DOHH2 (cell line): Measurements from ENCODE around the gene STX16.
"Not testable (repeated sequence)": the region's sequence is repeated elsewhere in the genome, so short reads cannot be mapped to it uniquely, and the experiment has no call there.

Experiments used
- H3F3A ChIP-seq: fragments of 200-600 bp; sonication (generic), shearing (Covaris generic); 2 replicates; pipeline ENCODE4 v1.6.0; 2016; ENCODE audit warnings: antibody characterized with exemption, mild to moderate bottlenecking; ENCODE audit not compliant: control insufficient read depth, insufficient read depth
- H3K27ac ChIP-seq: fragments of 200-600 bp; sonication (generic); 2 replicates; pipeline ENCODE4 v1.5.1; 2014; ENCODE audit warnings: low read depth, mild to moderate bottlenecking, low read length, moderate library complexity
- H3K27me3 ChIP-seq: fragments of 200-600 bp; sonication (generic); 2 replicates; pipeline ENCODE4 v1.6.1; 2014; ENCODE audit warnings: mild to moderate bottlenecking, low read length, mixed read lengths; ENCODE audit not compliant: control insufficient read depth
- H3K36me3 ChIP-seq: fragments of 200-600 bp; sonication (generic); 2 replicates; pipeline ENCODE4 v1.6.1; 2014; ENCODE audit warnings: mild to moderate bottlenecking, low read length, moderate library complexity, mixed read lengths; ENCODE audit not compliant: control insufficient read depth
- H3K4me1 ChIP-seq: fragments of 200-600 bp; sonication (generic); 2 replicates; pipeline ENCODE4 v1.6.1; 2014; ENCODE audit warnings: mild to moderate bottlenecking, low read length, mixed read lengths; ENCODE audit not compliant: control insufficient read depth
- H3K4me2 ChIP-seq: fragments of 200-600 bp; sonication (generic); 2 replicates; pipeline ENCODE4 v1.6.0; 2014; ENCODE audit warnings: mild to moderate bottlenecking, low read length, moderate library complexity
- H3K4me3 ChIP-seq: fragments of 200-600 bp; sonication (generic); 2 replicates; pipeline ENCODE4 v1.5.1; 2014; ENCODE audit warnings: mild to moderate bottlenecking, low read length, mixed read lengths
- H3K79me2 ChIP-seq: fragments of 200-600 bp; sonication (generic); 2 replicates; pipeline ENCODE4 v1.6.1; 2014; ENCODE audit warnings: mild to moderate bottlenecking, low read length, mixed read lengths; ENCODE audit not compliant: control insufficient read depth
- H3K9me2 ChIP-seq: fragments of 200-600 bp; sonication (generic); replicated peaks from 2 replicates; pipeline ENCODE4 v1.6.1; 2014; ENCODE audit warnings: mild to moderate bottlenecking, low read length, mixed read lengths; ENCODE audit not compliant: control insufficient read depth
- H3K9me3 ChIP-seq: fragments of 200-600 bp; sonication (generic); 2 replicates; pipeline ENCODE4 v1.6.1; 2014; ENCODE audit warnings: antibody characterized with exemption, low read length, mixed read lengths; ENCODE audit not compliant: control insufficient read depth, insufficient read depth
- H4K20me1 ChIP-seq: fragments of 200-600 bp; sonication (generic); 2 replicates; pipeline ENCODE4 v1.6.0; 2014; ENCODE audit warnings: low read depth, mild to moderate bottlenecking, antibody characterized with exemption, low read length, moderate library complexity; ENCODE audit not compliant: control insufficient read depth, insufficient read depth
- EZH2phosphoT487 ChIP-seq: fragments of 200-600 bp; sonication (generic); IDR thresholded peaks from 2 replicates; pipeline ENCODE4 v1.6.1; 2017; ENCODE audit warnings: borderline replicate concordance, mild to moderate bottlenecking, antibody characterized with exemption, low read length, moderate library complexity, mixed read lengths
- TF ChIP-seq, protein P1 (sequence below): fragments of 200-600 bp; sonication (generic); IDR thresholded peaks from one replicate; pipeline ENCODE4 v1.5.1; 2014; ENCODE audit warnings: antibody characterized with exemption, mild to moderate bottlenecking, low read depth, low read length; ENCODE audit not compliant: poor library complexity, severe bottlenecking

Gene STX16

DNA sequence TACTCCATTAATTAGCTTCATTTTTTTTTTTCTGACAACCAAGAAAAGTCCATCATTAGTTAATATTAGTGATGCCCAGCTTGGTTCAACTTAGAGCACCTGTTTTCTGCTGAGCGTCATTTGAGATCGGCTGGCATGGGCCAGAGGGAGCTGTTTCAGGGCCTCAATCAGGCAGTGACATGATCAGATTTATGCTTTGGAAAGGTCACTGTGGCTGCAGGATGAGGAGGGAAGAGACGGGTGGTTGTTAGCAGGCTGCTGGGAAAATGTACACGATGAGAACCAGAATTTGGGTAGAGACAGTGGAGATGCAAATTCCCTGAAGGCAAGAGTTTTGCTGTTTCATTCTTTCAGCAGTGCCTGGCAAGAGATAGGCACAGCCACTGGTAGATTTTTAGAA lies 4.4 kb upstream of the STX16 start:
- H3K27me3 ChIP-seq: peaks cover 28% of the 10 kb centered on the region
- H3K9me2 ChIP-seq: no peaks in the 10 kb centered on the region
- TF ChIP-seq, protein P1, sequence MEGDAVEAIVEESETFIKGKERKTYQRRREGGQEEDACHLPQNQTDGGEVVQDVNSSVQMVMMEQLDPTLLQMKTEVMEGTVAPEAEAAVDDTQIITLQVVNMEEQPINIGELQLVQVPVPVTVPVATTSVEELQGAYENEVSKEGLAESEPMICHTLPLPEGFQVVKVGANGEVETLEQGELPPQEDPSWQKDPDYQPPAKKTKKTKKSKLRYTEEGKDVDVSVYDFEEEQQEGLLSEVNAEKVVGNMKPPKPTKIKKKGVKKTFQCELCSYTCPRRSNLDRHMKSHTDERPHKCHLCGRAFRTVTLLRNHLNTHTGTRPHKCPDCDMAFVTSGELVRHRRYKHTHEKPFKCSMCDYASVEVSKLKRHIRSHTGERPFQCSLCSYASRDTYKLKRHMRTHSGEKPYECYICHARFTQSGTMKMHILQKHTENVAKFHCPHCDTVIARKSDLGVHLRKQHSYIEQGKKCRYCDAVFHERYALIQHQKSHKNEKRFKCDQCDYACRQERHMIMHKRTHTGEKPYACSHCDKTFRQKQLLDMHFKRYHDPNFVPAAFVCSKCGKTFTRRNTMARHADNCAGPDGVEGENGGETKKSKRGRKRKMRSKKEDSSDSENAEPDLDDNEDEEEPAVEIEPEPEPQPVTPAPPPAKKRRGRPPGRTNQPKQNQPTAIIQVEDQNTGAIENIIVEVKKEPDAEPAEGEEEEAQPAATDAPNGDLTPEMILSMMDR: no peak
- TF ChIP-seq EZH2phosphoT487: no peak
- no peak overlapping the region for H3K4me3 ChIP-seq
- no peaks in the 10 kb centered on the region for H4K20me1 ChIP-seq
- no peak overlapping the region for H3K4me2 ChIP-seq
- no peaks in the 10 kb centered on the region for H3F3A ChIP-seq
- no peak overlapping the region for H3K27ac ChIP-seq
- H3K79me2 ChIP-seq: peaks cover 7% of the 10 kb centered on the region
- H3K36me3 ChIP-seq: peaks cover 5% of the 10 kb centered on the region
- peaks cover 11% of the 10 kb centered on the region for H3K4me1 ChIP-seq
- no peaks in the 10 kb centered on the region for H3K9me3 ChIP-seq

DNA sequence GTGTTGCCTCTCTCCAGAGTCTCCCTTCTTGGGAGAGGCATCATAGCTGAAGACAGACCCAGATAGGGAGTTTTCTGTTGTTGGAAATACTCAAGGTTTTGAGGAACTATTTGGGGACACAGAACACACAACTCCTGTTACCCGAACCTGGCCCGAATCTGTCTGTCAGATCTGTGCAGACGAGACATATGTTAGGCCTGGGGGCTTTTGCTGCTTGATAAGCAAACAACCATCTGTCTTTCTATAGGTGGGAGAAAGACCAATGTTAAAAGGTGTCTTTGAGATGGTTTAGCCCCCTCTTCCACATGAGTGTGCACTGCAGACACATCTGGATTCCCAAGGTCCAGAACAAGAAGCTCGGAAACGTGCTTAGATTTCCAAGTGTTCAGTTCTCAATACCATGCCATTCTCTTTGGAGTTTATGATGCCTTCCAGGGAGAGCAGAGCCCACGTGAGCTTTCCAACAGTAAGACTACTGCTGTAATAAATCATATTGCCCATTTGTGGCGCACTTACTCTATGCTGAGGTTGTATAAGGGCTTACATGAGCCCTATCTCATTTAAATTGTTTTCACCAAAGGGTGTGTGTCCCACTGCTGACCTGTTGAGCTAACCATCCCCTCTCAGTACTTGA lies 3.8 kb upstream of the STX16 start:
- Histone ChIP-seq H3K4me3 (no peak overlapping the region), H3K9me2 (no peaks in the 10 kb centered on the region), H3K27ac (no peak overlapping the region), H3K27me3 (peaks cover 24% of the 10 kb centered on the region), H3K36me3 (peaks cover 8% of the 10 kb centered on the region), H3K4me2 (no peak overlapping the region), H3K79me2 (peaks cover 12% of the 10 kb centered on the region), H3F3A (no peaks in the 10 kb centered on the region), H4K20me1 (no peaks in the 10 kb centered on the region), H3K9me3 (no peaks in the 10 kb centered on the region), H3K4me1 (peaks cover 11% of the 10 kb centered on the region)
- TF ChIP-seq, protein P1: no peak
- TF ChIP-seq EZH2phosphoT487: no peak

DNA sequence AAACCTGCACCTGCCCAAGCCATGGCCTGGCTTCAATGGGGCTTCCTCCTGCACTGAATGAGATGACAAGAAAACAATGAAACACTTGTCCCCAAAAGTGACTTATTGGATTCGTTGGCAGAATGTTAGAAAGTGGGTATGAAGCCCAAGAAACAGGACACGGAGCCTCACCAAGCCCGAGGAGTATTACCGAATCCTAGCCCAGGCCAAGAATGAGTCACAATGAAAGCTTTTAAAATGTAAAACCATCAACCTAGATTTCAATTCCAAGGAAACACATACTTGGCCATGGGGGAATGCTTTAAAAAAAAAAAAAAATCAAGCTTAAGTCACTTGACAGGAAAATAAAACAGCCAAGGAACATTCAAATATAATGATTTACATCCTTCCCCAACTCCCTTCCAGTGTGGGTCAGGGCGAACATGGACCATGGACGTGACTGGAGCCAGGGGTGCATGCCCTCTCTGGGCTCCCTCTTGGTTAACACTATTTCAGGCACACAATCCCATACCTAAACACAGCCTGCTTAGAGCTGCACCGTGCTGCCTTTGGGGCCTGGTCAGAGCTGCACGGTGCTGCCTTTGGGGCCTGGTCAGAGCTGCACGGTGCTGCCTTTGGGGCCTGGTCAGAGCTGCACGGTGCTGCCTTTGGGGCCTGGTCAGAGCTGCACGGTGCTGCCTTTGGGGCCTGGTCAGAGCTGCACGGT lies 3.1 kb upstream of the STX16 start:
- Histone ChIP-seq H3K27ac (no peak overlapping the region), H3K4me3 (no peak overlapping the region), H3K9me2 (no peaks in the 10 kb centered on the region), H3F3A (no peaks in the 10 kb centered on the region), H3K4me2 (no peak overlapping the region), H4K20me1 (peaks cover 6% of the 10 kb centered on the region), H3K27me3 (peaks cover 17% of the 10 kb centered on the region), H3K36me3 (peaks cover 13% of the 10 kb centered on the region), H3K4me1 (peaks cover 12% of the 10 kb centered on the region), H3K79me2 (peaks cover 19% of the 10 kb centered on the region), H3K9me3 (no peaks in the 10 kb centered on the region)
- no peak for TF ChIP-seq EZH2phosphoT487
- TF ChIP-seq, protein P1: no peak

DNA sequence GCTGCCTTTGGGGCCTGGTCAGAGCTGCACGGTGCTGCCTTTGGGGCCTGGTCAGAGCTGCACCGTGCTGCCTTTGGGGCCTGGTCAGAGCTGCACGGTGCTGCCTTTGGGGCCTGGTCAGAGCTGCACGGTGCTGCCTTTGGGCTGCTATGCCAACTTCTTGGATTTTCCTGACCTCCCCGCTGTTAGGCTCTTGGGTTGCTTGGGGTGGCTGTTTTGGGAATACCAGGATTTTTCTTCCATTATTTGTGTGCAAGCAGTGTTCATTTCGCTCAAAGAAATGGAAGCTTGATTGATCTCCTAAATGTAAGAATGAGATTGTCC lies 2.6 kb upstream of the STX16 start:
- Histone ChIP-seq H3K36me3 (peaks cover 19% of the 10 kb centered on the region), H3K27me3 (peaks cover 14% of the 10 kb centered on the region), H3K4me1 (peaks cover 17% of the 10 kb centered on the region), H3K79me2 (peaks cover 24% of the 10 kb centered on the region), H4K20me1 (peaks cover 11% of the 10 kb centered on the region)
- H3F3A ChIP-seq, H3K9me3 ChIP-seq, H3K4me2 ChIP-seq, H3K4me3 ChIP-seq, H3K27ac ChIP-seq, H3K9me2 ChIP-seq: not testable (repeated sequence)
